HTERT RPE-1 (cell line): Measurements from ENCODE around the gene TADA2A.
"Not testable (repeated sequence)": the region's sequence is repeated elsewhere in the genome, so short reads cannot be mapped to it uniquely, and the experiment has no call there.

Experiments
- in situ Hi-C: fragments of 300-500 bp; cut with MboI; formaldehyde crosslinking; loops from 4 replicates; pipeline ENCODE4 v1.14.3; 2020; ENCODE audit warnings: low sequenced_read_pairs

The TADA2A gene

DNA sequence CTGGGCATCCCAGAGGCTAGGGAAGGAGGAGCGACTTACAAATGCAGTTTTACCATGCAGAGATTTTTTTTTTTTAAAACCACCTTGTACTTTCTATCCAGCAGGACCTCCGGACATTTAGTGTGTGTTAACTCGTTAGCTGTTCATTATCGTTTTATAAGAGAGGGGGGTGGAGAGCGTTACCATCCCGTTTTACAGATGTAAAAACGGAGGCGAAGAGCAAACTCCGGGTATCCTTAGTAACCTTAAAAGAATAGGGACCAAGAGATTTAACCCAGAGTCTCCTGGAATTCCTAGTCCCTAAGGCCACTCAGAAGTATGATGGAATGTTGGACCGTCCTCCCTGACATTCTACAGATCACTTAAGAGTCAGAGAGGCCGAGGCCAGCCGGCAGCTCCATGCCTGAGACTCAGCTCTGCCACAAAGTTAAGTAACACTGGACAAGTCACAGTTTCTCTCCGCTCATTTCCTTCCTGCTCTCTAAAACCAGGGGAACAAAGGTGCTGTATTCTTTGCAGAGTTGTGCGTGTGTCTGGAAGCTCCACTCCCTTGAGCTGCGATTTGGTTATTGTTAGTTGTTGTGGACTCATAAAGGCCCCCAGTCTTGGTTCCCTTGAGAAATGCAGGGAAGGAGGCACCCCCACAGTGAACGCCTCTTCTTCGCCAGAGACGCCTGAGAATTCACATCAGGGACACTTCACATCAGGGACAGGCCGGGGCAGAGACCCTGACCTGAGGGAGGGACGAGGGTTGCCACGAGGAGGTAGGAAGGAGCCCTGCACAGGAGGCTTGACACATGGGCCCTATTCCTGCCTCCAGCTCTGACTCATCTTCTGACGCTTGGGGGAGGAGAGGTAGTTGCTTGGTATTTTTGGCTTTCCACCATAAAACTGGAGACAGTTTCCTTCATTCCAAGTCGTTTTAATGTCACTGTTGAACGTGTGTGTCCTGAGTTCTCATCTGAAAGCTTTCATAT is 84.2 kb downstream of the TADA2A start:
- in situ Hi-C loops, result no loop called here

DNA sequence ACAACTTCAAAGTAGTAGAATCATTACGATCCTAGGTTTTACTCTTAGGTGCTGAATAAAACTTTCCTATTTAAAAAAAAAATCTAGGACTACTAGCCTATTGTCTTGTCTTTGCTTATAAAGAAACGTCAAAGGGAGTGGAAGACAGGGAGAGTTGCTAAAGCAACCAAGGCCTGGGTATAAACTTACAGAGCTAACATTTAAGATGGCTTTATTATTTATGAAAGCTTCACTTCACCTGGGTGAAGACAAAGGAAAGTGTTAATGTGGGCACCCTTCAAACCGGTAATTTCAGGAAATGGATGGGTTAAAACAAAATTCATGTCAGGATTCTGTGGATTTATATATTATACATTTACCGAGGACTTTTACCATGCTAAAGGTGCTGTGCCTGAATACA is 85.5 kb downstream of the TADA2A start:
- in situ Hi-C loops, result no loop called here

DNA sequence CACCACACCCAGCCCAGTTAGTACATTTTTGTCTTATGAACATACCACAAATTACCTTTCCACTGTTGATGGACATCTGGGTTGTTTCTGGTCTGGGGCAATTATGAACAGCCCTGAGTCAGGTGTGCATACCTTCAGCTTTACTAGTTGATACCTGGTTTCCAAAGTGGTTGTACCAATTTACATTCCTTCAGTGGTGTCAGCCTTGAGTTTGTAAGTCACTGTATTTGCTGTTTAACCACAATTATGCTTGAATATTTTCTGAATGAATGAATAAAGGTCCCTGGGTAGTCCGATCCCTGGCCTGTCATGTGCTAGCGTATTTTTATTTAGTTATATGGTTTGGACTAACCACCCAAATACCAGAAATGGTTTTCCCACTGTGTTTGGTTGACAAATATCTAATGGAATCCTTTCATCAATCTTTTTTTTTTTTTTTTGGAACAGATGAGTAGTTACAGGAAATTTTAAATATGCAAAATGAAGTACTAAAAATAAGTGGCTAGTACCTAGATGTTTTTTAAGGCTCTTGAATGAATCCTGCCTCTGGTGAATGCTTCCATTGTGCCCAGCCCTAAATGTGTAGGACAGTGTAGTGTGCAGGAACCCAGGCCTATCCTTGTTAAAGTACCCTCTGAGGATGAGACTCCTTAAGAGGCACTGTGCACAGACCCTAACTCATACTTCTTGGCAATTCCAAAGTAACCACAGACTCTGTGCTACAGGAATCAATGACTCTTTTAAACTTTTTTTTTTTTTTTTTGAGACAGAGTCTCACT is 86.8 kb downstream of the TADA2A start:
- in situ Hi-C loops, result no loop called here

DNA sequence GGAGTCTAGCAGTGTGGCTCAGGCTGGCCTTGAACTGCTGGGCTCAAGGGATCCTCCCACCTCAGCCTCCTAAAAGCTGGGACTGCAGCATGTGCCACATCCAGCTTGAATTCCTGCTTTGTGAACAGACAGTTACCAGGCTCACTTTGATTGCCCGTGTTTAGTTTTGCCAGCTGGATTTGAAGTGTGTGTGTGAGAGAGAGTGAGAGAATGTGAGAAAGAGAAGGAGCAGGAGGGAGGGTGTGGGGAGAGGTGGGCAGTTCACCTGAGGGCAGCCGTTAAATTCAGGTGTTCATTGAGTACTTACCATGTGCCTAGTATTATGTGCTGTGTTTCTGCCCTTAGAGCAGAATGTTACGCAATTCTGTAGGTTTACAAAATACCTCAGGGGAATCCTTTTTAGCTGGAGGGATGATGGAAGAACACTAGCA is 87.7 kb downstream of the TADA2A start:
- in situ Hi-C loops, result no loop called here

DNA sequence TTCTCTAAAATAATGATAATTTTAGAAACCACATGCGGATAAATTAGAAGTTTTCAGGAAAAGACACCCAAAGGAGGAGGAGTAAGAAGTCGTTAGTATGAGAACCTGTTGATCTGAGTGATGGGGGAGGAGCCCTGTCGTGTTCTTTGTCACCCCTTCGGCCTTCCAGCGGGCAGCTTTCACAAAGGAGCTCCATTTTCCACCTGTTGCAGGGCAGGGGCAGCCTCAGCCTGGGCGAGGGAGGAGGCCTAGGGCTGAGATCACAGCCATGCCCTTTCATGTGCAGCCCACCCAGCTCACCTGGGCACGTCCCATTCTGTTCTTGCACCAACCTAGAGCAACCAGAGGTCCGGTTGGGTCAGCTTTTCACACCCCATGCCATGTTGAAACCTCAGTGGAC is 88.3 kb downstream of the TADA2A start:
- in situ Hi-C loops, result no loop called here

DNA sequence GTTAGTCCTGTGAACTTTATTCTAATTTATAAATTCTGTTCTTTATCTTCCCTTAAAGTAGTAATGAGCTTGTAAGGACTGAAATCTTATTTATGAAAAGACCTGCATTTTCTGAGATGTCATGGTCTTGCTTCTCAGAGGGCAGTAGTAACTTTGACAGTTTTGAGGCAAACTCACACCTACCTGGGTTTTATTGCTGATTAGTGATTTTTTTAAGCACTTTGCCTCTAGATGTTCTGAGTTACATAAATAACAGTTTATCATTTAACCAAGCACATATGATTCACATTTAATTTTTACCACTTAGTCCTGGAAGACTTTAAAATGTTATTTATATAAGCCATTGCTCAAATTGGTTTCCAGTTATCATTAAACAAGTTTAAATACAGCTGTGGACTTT is 93.7 kb downstream of the TADA2A start:
- in situ Hi-C loops, result no loop called here

DNA sequence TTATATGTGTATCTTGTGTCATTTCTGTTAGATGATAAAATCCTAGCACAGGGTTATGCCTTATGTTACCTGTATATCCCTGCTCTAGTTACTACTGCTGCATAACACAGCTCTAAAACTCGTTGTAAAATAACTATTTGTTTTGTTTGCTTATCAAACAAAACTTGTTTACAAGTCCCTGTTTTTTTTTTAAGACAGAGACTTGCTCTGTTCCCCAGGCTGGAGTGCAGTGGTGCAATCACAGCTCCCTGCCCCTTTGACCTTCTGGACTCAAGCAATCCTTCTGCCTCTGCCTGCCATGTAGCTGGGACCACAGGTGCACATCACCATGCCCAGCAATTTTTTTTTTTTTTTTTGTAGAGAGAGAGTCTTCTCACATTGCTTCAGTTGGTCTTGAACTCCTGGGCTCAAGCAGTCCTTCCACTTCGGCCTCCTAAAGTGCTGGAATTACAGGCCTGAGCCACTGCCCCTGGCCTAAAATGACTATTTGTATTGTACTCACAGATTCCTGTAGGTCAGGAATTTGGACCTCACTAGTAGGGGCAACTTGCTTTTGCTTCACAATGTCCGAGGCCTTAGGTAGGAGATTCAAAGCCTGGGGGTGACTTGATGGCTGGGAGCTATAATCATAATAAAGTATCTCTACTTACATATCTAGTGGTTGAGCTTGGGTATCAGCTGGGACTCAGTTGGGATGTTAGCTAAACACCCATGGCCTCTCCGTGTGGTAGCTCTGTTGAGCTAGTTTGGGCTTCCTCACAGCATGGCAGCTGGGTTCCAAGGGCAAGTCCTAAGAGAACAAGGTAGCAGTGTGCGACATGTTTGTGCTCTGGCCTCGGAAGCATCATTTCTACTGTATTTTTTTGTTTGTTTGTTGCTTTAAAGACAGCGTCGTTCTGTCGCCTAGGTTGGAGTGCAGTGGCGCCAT is 95.6 kb downstream of the TADA2A start:
- in situ Hi-C loops, result no loop called here

DNA sequence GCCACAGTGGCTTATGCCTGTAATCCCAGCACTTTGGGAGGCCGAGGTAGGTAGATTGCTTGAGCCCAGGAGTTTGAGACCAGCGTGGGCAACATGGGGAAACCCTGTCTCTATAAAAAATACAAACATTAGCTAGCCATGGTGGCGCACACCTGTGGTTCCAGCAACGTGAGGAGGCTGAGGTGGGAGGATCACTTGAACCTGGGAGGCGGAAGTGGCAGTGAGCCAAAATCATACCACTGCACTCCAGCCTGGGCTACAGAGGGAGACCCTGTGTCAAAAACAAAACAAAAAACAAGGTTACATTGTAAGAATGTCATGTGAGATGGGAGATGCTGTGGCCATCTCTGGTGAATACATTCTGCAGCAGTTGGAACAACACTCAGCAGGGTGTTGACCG is 96.5 kb downstream of the TADA2A start:
- in situ Hi-C loops, result no loop called here

DNA sequence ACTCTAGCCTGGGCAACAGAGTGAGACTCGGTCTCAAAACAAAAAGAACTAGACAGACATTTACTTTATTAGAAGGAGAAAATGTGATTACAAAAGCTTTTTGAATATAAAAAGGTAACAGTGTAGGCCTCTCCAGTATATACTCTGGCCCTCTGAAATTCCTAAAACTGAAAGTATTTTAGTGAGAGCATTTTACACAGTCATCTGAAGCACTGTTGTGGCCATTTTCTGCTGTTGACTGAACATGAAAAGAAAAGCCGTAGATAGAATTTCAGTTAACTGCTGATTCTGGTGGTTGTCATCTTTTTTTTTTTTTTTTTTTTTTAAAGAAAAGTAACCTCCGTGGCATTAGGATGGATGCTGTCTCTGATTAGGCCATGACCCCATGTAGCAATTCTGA is 98.6 kb downstream of the TADA2A start:
- in situ Hi-C loops, result no loop called here

DNA sequence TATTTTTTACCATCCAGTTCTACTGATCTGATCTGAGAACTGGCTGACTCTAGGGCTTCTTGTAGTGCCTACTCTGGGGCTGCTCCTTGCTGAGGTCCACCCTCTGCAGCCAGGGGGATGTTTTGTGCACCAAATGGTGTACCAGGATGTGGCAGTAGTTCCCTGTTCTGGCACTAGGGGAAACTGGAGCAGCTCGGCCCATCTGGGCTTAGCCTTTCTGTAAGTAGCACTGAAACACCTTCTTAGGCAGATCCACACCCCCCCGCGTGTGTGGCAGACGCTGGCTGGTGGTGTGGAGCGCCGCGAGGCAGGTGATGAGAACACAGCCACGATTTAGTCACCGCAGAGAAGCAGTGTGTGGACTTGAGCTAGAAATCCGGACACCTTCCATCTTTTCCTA is 100.0 kb downstream of the TADA2A start:
- in situ Hi-C loops, result no loop called here

DNA sequence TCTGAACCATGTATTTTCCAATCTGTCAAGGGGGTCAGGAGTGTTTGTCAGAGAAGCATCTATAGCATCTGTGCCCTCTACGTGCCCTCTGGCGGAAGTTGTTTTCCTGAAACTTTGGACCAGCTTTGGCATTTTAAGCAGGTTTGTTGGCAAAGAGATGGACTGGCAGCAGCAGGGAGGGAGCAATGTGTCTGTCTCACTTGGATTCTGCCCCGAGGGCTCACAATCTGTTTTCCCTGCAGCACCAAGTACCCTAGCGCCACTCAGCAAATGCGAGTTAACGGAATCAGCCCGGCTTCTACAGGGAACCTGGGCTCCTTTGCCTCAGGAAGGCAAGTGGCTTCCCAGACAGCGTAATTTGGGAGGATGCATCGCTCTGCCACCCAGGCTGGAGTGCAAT is 100.4 kb downstream of the TADA2A start:
- in situ Hi-C loops, result no loop called here

DNA sequence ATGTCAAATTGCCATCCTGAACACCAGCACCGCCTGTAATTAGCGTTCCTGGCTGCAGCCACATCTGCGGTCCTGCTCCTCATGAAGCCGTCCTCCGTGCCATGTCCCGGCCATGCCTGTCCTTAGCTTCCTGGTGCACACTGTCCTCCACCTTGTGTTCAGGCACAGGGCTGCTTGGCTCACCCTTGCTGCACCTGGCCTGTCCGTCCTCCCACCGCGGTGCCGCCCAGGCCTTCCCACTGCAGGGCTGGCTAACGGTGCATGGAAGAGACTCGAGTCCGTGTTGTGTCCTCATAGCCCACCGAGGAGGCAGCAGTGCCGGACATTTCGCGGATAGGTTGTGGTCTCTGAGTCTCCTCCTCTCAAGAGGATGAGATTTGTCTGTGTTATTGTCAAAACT is 103.4 kb downstream of the TADA2A start:
- in situ Hi-C loops, result no loop called here

DNA sequence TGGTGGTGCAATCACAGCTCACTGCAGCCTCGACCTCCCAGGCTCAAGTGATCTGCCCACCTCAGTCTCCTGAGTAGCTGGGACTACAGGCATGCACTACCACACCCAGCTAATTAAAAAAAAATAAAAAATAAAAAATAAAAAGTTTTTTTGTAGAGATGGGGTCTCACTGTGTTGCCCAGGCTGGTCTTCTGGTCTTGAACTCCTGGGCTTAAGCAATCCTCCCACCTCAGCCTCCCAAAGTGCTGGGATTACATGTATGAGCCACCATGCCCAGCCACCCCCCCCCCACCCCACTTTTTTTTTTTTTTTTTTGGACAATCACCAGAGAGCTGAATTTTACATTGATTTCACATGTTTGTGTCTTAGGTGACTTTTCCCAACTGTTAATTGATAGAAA is 105.0 kb downstream of the TADA2A start:
- in situ Hi-C loops, result not testable (repeated sequence)

DNA sequence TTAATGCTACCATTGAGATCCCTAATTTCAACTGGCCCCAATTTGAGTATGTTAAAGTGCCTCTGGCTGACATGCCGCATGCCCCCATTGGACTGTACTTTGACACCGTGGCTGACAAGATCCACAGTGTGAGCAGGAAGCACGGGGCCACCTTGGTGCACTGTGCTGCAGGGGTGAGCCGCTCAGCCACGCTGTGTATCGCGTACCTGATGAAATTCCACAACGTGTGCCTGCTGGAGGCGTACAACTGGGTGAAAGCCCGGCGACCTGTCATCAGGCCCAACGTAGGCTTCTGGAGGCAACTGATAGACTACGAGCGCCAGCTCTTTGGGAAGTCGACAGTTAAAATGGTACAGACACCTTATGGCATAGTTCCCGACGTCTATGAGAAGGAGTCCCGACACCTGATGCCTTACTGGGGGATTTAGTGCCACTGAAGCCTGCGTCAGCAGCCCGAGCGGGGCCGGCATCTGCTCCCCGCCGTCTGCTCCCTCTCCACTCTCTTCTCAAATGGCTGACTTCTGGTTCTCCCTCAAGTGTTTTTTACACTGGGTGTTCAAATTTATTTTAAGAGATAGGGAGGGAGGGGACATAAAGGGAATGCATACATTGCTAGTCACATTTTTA is 105.9 kb downstream of the TADA2A start:
- in situ Hi-C loops, result no loop called here

DNA sequence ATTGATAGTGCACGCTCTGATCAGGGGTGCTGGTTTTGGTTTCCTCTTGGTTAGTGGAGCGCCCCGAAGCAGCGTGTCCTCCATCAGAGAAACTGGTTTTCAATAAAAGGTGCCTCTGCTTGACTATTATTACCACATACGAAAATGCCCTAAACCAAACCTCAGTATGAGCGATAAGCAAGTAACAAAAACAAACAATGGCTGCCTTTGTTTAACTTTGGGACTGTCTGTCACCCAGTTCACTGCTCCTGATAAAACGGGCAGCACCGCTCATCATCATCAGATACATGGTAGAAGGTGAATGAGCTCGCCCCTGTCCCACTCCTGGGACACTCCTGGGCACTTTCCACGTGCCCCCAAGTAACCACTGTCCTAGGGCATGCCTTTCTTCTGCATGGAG is 107.0 kb downstream of the TADA2A start:
- in situ Hi-C loops, result no loop called here

DNA sequence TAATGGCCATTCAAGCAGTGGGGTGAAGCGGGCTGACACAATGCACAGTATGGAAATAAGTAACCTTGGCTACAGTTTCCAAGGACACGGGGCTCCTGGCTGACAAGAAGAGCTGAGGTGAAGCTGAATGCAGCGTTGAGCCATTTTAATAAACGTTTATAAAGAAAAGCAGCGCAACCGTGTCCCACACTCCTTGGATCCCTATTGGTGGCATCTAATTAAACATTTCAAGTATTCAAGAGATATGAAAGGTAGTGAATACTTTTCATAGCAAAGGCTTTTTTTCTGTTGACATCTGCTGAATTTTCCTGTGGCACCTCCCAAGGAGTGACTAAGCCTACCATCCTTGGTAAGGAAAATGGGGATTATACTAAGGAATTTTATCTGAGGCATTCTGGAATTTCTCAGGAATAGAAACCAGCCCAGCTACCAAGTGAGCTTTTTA is 109.5 kb downstream of the TADA2A start:
- in situ Hi-C loops, result no loop called here

DNA sequence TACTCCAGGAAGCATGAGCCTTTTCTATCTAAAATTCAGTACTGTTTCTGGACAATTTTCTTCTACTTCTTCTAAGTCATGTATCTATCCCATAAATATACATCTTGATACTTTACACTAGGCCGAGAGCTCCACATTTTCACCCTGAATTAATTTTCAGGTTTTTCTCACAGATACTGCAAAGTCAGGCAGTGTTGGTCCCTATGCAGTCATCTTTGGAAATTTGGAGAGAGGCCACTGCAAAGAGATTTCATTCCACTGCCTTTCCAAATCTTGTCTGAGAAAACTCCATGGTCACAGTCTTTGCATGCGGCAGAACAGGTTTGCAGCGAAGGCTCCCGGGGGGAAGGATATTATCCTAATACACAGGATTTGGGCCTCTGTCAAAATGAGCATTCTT is 111.2 kb downstream of the TADA2A start:
- in situ Hi-C loops, result no loop called here

DNA sequence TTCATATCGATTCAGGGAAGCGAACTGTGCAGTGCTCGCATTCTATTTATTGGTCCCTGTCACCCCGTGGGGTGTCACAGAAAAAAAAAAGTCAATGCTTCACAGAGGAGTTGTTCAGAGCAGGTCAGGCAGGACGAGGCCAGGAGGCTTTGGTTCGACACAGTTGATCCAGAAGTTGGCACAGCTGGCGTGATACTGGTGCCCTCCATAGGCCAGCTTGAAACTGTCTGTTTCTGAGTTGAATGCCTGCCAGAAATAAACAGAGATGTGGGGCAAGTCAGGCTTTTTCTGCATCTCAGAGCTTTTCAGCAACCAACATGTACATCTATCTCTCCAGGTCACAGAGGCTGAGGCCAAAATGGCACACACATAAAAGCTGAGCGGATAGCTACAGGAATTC is 112.1 kb downstream of the TADA2A start:
- in situ Hi-C loops, result no loop called here

DNA sequence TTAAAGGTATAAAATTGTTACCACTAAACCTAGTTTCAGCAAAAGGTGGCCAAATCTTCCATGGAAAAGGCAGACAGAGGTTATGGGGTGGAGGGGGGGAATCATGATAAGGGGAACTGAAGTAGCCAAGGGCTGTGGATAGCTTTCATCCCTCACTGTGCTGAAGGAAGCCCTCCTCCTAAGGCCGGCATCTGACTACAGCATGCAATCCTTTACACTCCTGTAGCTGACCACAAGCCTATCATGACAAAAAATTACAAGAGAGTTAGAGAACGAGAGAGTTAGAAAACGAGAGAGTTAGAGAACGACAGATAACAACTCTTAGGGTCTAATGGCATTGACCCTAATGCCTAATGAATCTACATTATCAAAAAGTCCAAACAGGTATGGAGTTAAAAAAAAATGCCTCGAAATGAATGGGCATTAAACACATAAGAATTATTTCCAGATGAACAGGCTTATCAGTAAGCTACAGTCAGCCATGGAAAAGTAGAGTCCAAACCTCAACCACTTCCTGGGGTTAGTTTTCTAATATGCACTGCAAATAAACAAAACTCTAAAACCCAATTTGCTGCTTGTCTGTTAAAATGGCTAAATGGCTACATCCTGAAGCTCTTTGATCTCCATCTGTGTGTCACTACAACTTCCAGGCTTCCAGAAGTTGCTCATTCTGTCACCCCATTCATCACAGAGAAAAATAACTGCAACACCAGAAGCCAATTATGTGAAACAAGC is 112.7 kb downstream of the TADA2A start:
- in situ Hi-C loops, result no loop called here

DNA sequence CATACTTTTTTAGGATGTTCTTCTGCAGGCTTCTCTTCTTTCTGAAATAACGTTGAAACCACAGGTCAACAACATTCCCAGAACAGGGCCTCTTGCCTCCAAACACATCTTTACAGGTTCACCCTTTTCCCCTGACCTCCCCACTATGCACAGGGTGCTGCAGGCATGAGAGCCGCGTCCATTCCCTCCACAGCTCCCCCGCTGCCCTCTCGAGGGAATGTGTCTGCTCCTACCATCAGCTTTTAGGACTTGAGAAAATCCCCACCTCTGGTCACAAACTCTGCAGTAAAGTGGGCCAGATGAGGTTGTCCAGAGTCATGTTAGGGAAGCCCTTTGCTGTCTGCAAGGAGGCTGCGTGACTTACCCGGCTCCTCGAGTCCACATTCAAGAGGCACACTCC is 113.5 kb downstream of the TADA2A start:
- in situ Hi-C loops, result no loop called here
